ENCODE measurements around the gene SLC6A7.

DNA sequence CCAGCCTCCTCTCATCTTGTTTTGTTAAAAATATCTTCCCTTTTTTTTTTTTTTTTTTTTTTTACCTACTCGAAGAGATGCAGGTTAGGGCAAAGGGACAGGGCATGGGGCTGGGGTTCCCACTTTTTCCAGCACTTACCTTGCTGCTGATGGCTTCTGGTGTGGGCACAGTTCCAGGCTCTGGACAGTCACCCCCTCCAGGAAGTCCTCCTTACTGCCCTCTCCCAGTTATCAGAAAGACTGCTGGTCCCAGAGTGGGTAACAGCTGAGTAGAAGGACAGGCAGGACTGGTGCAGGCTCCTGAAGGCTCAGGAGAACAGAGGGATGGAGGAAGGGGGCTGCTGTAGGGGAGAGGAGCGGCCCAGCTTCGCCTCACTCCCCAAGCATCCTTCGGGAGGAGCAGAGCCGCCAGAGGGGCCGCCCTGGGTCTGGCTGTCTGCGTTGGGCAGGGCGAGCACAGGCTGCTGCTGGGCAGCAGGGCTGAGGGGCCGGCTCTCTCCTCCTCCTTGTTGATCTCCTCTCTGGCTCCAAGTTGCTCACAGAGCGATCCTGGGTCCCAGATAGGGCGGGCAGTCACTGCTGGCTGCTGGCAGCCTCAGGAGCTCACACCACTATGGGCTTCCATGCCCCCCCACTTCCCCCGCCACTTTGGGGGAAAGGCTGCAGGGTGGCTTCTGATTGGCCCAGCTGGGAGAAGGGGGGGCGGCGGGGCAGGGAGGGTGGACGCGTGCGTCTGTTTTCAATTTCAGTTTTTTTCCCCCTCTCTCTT lies 34.4 kb upstream of the SLC6A7 start, which contains the start of gene PDGFRB:
- TF ChIP-seq POLR2A (IDR thresholded peaks at IDR 0.05; ENCODE audit: low read depth, low read length) (no peak), POLR2AphosphoS5 (IDR thresholded peaks at IDR 0.05; ENCODE audit: low read depth, low read length) (no peak), TAF1 (IDR thresholded peaks at IDR 0.05; ENCODE audit: borderline replicate concordance, low read depth, low read length) (no peak)

All from GM12892 (cell line).